ENCODE data around the gene NOP14.

The NOP14 gene

DNA sequence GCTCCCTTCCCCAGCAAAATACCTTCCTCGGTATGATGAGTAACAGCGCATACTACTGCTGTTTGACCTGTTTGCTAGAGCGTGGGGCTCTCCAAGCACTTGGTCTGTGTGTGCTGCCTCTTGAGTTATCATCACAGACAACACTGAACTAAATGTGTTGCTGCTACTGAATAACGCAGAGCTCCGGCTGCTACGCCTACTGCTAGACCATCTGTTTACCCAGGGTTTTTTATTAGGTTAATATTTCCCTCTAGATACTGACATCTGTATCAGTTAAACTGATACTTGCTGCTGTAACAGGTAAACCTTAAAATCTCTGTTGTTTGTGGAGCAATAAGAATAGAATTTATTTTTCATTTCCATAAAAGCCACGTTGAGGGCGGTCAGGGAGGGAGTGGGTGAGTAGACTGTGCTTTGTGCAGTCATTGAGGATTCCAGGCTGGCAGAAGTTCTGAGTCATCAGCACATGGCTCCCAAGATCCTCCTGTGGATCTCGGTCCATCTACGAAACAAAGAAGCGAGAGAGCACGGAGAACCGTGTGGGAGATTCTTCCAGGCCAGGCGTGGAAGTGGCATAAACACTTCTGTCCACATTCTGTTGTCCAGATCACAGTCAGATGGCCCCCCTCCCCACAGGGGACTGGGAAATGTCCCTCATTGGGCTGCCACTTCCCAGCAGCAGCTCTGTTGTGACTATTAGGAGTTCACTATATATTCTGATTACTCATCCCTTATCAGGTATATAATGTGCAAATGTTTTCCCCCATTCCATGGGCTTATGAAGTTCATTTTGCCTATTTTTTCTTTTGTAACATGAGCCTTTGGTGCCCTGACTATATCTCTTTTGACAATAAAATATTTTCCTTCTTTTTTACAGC, 14.2 kb upstream of the NOP14 start:
- TF ChIP-seq CTCF (IDR thresholded peaks at IDR 0.05): no peak
- Histone ChIP-seq H3K4me3 (no peak overlapping the region), H3K27ac (no peak overlapping the region)
- DNase-seq (ENCODE audit: low spot score): no peak

- TF ChIP-seq CTCF (IDR thresholded peaks at IDR 0.05): no peak
- Histone ChIP-seq H3K4me3 (no peak overlapping the region), H3K27ac (no peak overlapping the region)
- DNase-seq (ENCODE audit: low spot score): no peak
These were observed 8.1 kb upstream of the NOP14 start for GRCh38 chr4:2971275-2971674.

DNA sequence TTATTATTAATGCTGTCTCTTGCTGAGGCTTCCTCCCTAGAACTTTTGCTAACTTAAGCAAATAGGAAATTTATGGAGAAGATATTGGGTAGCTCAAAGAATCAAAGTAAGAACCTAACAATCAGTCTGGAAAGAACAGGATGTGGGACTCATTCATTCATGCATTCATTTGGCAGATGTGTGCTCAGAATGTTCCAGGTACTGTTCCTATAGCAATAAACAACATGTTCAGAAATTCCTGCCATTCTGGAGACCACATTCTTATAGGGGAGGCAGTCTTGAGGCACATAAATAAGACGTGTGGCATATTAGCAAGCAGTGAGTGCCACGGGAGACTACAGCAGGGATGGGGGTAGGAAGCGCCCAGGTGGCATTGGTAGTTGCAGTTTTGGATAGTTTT, 5.2 kb upstream of the NOP14 start:
- DNase-seq (ENCODE audit: low spot score): no peak
- no peak overlapping the region for H3K27ac ChIP-seq
- no peak overlapping the region for H3K4me3 ChIP-seq
- TF ChIP-seq CTCF (IDR thresholded peaks at IDR 0.05): no peak

GRCh38 chr4:2965262-2965661, 2.1 kb upstream of the NOP14 start:
- H3K27ac ChIP-seq: no peak overlapping the region
- no peak for TF ChIP-seq CTCF (IDR thresholded peaks at IDR 0.05)
- no peak for DNase-seq (ENCODE audit: low spot score)
- H3K4me3 ChIP-seq: no peak overlapping the region

GRCh38 chr4:2964706-2965258, 1.6 kb upstream of the NOP14 start:
- TF ChIP-seq CTCF (IDR thresholded peaks at IDR 0.05): no peak
- Histone ChIP-seq H3K4me3 (peak overlapping the region; percentile 96), H3K27ac (no peak overlapping the region)
- no peak for DNase-seq (ENCODE audit: low spot score)

DNA sequence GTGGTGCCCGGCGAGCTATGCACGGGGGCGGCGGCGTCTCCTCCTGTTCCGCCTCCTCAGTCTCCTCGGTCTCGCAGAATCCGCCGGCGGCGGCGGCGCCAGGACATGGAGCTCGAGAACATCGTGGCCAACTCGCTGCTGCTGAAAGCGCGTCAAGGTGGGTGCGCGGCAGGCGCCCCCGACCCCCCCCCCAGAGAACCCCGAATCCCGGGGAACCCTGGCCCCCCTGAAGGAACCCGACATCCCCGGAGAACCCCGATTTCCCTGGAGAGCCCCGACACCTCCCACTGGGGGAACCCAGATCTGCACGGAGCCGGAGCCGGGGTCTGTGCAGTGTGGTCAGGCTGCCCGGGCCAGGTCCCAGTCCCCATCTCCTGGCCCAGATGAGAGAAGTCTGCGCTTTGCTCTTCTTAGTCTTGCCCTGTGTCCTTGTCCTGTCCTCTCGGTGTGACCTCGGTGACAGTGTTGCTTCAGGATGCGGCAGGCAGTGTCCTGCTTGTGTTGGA, 813 bp upstream of the NOP14 start:
- H3K4me3 ChIP-seq: peak overlapping the region; percentile 96
- TF ChIP-seq CTCF (IDR thresholded peaks at IDR 0.05): no peak
- peak overlapping the region; percentile 82 to 85 for H3K27ac ChIP-seq
- DNase-seq (ENCODE audit: low spot score): no peak

All from coronary artery (tissue), 2 donors.